Kidney epithelial cell (primary cell): ENCODE measurements around the gene SVBP. TPM values are rescaled to one million over a fixed set of nuclear protein-coding genes. Genes with fewer than 3 reads are reported as not detected.
"Not testable (repeated sequence)": the region's sequence is repeated elsewhere in the genome, so short reads cannot be mapped to it uniquely, and the experiment has no call there.

Experiments
- DNase-seq: peaks from one replicate; pipeline ENCODE4 v3.0.0-alpha.2; 2010; ENCODE audit warnings: low read depth
- H3K27me3 ChIP-seq: 2 replicates; pipeline ENCODE4 v1.6.0; 2011; ENCODE audit warnings: low read length; ENCODE audit not compliant: control insufficient read depth, insufficient read depth
- H3K36me3 ChIP-seq: 2 replicates; pipeline ENCODE4 v1.5.1; 2011; ENCODE audit warnings: low read length; ENCODE audit not compliant: control insufficient read depth, insufficient read depth
- H3K4me3 ChIP-seq: 2 replicates; pipeline ENCODE4 v1.5.1; 2011; ENCODE audit warnings: low read depth, mild to moderate bottlenecking, control low read depth, low read length
- CTCF ChIP-seq: IDR thresholded peaks from 2 replicates; pipeline ENCODE4 v1.5.1; 2011; ENCODE audit warnings: mild to moderate bottlenecking, moderate library complexity, low read length, control low read depth, inconsistent platforms; ENCODE audit not compliant: insufficient read depth, poor library complexity, severe bottlenecking
- total RNA-seq: library from RNA; depleted of rRNA; stranded (reverse); fragments of >200 nt; gene quantifications from 2 replicates; pipeline ENCODE4 v1.2.3, GENCODE V29; 2015

Gene SVBP
- total RNA-seq, 1 donor from 2014 or later: 39.7 TPM

- TF ChIP-seq CTCF: no peak
- H3K4me3 ChIP-seq: no peak overlapping the region
- no peak for DNase-seq
- no peaks in the 10 kb centered on the region for H3K36me3 ChIP-seq
- H3K27me3 ChIP-seq: no peaks in the 10 kb centered on the region
These were observed 779 bp upstream of the SVBP start for GRCh38 chr1:42817976-42818375.

GRCh38 chr1:42817440-42817767 is 207 bp upstream of the SVBP start:
- H3K27me3 ChIP-seq: no peaks in the 10 kb centered on the region
- H3K36me3 ChIP-seq: no peaks in the 10 kb centered on the region
- H3K4me3 ChIP-seq: peak overlapping the region; percentile 50
- DNase-seq: no peak
- no peak for TF ChIP-seq CTCF

DNA sequence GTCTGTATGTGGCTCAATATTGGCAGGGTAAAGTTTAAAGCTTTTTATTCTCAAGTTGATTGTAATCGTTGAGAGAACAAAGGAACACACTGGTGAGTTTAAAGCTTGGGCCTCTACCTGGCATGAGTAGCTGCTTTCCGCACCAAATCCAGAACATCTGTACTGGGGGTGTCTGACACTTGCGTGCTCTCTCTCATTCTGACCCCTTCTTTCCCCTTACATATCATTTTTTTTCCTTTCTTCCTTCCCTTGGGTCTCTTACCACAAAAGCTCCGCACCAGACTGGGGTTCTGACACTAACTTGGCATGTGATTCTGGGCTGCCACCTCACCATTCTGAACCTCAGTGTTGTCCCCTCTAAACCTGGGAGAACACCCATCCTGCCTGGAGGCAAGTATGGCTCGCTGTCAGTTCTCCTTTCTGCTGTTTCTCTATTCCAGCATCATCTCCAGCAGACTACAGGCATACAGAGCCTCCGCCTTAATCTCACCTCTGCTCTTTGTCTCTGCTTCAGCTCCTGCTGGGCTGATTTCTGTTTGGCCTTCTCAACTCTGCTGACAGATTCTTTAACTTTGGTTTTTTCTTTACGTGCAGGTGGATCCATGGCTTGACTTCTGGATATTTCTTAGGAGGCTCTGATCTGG is 1.1 kb downstream of the SVBP start:
- DNase-seq: no peak
- no peaks in the 10 kb centered on the region for H3K27me3 ChIP-seq
- no peak for TF ChIP-seq CTCF
- H3K4me3 ChIP-seq: peak overlapping the region; percentile 48
- H3K36me3 ChIP-seq: no peaks in the 10 kb centered on the region

GRCh38 chr1:42814815-42815214 is 2.4 kb downstream of the SVBP start:
- DNase-seq, H3K27me3 ChIP-seq, H3K36me3 ChIP-seq, H3K4me3 ChIP-seq: not testable (repeated sequence)

GRCh38 chr1:42807056-42807668 is 10.0 kb downstream of the SVBP start:
- H3K4me3 ChIP-seq: no peak overlapping the region
- TF ChIP-seq CTCF: no peak
- H3K27me3 ChIP-seq: no peaks in the 10 kb centered on the region
- DNase-seq: no peak
- H3K36me3 ChIP-seq: no peaks in the 10 kb centered on the region

DNA sequence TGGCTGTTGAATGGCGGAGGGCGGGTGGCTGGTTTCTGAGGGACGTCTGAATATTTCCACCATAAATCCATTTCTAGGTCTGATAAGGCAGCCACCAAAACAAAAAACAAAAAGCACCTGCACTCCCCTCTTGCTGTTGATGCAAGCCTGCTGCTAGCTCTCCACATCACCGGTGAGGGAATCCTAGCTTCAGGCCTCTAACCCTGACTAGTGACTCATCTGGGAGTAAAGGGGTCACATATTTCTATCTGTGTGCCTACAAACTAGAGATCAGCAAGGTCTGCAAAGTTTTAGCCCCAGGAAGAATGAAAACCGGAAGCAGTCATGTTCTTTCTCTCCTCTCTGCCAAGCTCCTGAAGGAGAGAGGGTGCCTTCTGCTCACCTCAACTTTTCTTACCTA is 10.6 kb downstream of the SVBP start:
- Histone ChIP-seq H3K27me3 (no peaks in the 10 kb centered on the region), H3K4me3 (no peak overlapping the region), H3K36me3 (no peaks in the 10 kb centered on the region)
- no peak for DNase-seq
- TF ChIP-seq CTCF: no peak
